HepG2 (cell line): ENCODE results near the gene FXYD4. TPM values are rescaled to one million over a fixed set of nuclear protein-coding genes. Genes with fewer than 3 reads are reported as not detected.

ENCODE experiments used
- AHDC1 ChIP-seq: sonication (generic); formaldehyde crosslinking; IDR thresholded peaks from 2 replicates; pipeline ENCODE4 v1.5.1; 2020; ENCODE audit warnings: mild to moderate bottlenecking, missing genetic modification reagents, borderline replicate concordance
- EP300 ChIP-seq, 3 experiments: sonication (generic) in 1 of 3; formaldehyde crosslinking in 1 of 3; IDR thresholded peaks; 2 replicates each; pipeline versions ENCODE4 v1.5.1 to v1.6.1; 2011 to 2020; ENCODE audit warnings: low read depth in 2 of 3, low read length in 2 of 3, borderline replicate concordance in 1 of 3, improper control_type of control experiment in 1 of 3, mild to moderate bottlenecking in 1 of 3, missing genetic modification reagents in 1 of 3, moderate library complexity in 1 of 3
- EZH2 ChIP-seq: conservative IDR thresholded peaks from 2 replicates; pipeline ENCODE4 v1.6.1; 2012; ENCODE audit warnings: mild to moderate bottlenecking, low read depth, low read length, moderate library complexity
- GATAD1 ChIP-seq: IDR thresholded peaks from 2 replicates; pipeline ENCODE4 v1.6.1; 2016; ENCODE audit warnings: missing genetic modification reagents, missing compliant biosample characterization
- MIER2 ChIP-seq: IDR thresholded peaks from 2 replicates; pipeline ENCODE4 v1.6.1; 2016; ENCODE audit warnings: missing biosample characterization, missing genetic modification reagents
- NFKB2 ChIP-seq: sonication (generic); formaldehyde crosslinking; IDR thresholded peaks from 2 replicates; pipeline ENCODE4 v1.4.0; 2020; ENCODE audit warnings: missing genetic modification reagents, borderline replicate concordance
- SOX5 ChIP-seq: IDR thresholded peaks from 2 replicates; pipeline ENCODE4 v1.6.1; 2016; ENCODE audit warnings: borderline replicate concordance
- ZBTB7A ChIP-seq: sonication (generic); formaldehyde crosslinking; IDR thresholded peaks from 2 replicates; pipeline ENCODE4 v1.8.0; 2022; ENCODE audit warnings: mild to moderate bottlenecking, missing genetic modification reagents
- polyA plus RNA-seq, 8 experiments: library from polyadenylated mRNA; depleted of rRNA in 3 of 8; stranded (reverse) in 7 of 8; unstranded in 1 of 8; fragments of >200 nt; fragmentation: Illumina TruSeq in 4 of 8; extraction: Trizol in 4 of 8; gene quantifications; 2 replicates each; pipeline versions ENCODE4 v1.2.1 to v1.2.3, GENCODE V29; 2011 to 2016; ENCODE audit warnings: low read depth in 4 of 8, missing spikeins in 1 of 8, mixed read lengths in 1 of 8; ENCODE audit not compliant: insufficient read depth in 1 of 8
- total RNA-seq, 5 experiments: library from RNA; depleted of rRNA; stranded (reverse); fragments of >200 nt; fragmentation: Illumina TruSeq; extraction: Trizol; gene quantifications; 2 replicates each; pipeline ENCODE4 v1.2.3, GENCODE V29; 2016; ENCODE audit warnings: low read depth in 1 of 5
- TF ChIP-seq, protein P1 (sequence below): sonication (generic); formaldehyde crosslinking; IDR thresholded peaks from 2 replicates; pipeline ENCODE4 v1.5.0; 2020; ENCODE audit warnings: mild to moderate bottlenecking, missing genetic modification reagents, borderline replicate concordance
- TF ChIP-seq, protein P2 (sequence below): IDR thresholded peaks from 2 replicates; pipeline ENCODE4 v1.6.1; 2018; ENCODE audit warnings: missing genetic modification reagents
- TF ChIP-seq, protein P3 (sequence below): sonication (generic); formaldehyde crosslinking; IDR thresholded peaks from 2 replicates; pipeline ENCODE4 v1.4.0; 2020; ENCODE audit warnings: missing genetic modification reagents

Gene FXYD4
- total and polyA plus RNA-seq, 2 of the 13 experiments (the other 11 are each of a cell fraction or from before 2014, with no cell fraction given): not detected

GRCh38 chr10:43399320-43400310 lies 28.2 kb downstream of the FXYD4 start (continued):
- TF ChIP-seq AHDC1 (no peak), MIER2 (CRISPR knock-in tag) (peak; percentile 50; the same call in 1 of the 2 replicates), GATAD1 (CRISPR knock-in tag) (peak; percentile 69), SOX5 (CRISPR knock-in tag) (peak; percentile 41; the same call in 1 of the 2 replicates), ZBTB7A (CRISPR knock-in tag) (0 out of 2 replicates have a peak, but pooled peaks have one; percentile 30), EP300 (IDR thresholded peaks at IDR 0.05; ENCODE audit: low read depth in 2 of 2, low read length in 2 of 2) (peak in 1 of 2 experiments; percentile 54; a peak in 1 of 4 replicates), EP300 (CRISPR knock-in tag; IDR thresholded peaks at IDR 0.05; ENCODE audit: borderline replicate concordance) (0 out of 2 replicates have a peak, but pooled peaks have one; percentile 27), EZH2 (no peak), NFKB2 (CRISPR knock-in tag) (no peak)
- TF ChIP-seq, protein P1, sequence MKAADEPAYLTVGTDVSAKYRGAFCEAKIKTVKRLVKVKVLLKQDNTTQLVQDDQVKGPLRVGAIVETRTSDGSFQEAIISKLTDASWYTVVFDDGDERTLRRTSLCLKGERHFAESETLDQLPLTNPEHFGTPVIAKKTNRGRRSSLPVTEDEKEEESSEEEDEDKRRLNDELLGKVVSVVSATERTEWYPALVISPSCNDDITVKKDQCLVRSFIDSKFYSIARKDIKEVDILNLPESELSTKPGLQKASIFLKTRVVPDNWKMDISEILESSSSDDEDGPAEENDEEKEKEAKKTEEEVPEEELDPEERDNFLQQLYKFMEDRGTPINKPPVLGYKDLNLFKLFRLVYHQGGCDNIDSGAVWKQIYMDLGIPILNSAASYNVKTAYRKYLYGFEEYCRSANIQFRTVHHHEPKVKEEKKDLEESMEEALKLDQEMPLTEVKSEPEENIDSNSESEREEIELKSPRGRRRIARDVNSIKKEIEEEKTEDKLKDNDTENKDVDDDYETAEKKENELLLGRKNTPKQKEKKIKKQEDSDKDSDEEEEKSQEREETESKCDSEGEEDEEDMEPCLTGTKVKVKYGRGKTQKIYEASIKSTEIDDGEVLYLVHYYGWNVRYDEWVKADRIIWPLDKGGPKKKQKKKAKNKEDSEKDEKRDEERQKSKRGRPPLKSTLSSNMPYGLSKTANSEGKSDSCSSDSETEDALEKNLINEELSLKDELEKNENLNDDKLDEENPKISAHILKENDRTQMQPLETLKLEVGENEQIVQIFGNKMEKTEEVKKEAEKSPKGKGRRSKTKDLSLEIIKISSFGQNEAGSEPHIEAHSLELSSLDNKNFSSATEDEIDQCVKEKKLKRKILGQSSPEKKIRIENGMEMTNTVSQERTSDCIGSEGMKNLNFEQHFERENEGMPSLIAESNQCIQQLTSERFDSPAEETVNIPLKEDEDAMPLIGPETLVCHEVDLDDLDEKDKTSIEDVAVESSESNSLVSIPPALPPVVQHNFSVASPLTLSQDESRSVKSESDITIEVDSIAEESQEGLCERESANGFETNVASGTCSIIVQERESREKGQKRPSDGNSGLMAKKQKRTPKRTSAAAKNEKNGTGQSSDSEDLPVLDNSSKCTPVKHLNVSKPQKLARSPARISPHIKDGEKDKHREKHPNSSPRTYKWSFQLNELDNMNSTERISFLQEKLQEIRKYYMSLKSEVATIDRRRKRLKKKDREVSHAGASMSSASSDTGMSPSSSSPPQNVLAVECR (CRISPR knock-in tag): peak; percentile 56; the same call in 1 of the 2 replicates
- TF ChIP-seq, protein P2, sequence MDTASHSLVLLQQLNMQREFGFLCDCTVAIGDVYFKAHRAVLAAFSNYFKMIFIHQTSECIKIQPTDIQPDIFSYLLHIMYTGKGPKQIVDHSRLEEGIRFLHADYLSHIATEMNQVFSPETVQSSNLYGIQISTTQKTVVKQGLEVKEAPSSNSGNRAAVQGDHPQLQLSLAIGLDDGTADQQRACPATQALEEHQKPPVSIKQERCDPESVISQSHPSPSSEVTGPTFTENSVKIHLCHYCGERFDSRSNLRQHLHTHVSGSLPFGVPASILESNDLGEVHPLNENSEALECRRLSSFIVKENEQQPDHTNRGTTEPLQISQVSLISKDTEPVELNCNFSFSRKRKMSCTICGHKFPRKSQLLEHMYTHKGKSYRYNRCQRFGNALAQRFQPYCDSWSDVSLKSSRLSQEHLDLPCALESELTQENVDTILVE (CRISPR knock-in tag): peak; percentile 31; the same call in 1 of the 2 replicates
- TF ChIP-seq, protein P3, sequence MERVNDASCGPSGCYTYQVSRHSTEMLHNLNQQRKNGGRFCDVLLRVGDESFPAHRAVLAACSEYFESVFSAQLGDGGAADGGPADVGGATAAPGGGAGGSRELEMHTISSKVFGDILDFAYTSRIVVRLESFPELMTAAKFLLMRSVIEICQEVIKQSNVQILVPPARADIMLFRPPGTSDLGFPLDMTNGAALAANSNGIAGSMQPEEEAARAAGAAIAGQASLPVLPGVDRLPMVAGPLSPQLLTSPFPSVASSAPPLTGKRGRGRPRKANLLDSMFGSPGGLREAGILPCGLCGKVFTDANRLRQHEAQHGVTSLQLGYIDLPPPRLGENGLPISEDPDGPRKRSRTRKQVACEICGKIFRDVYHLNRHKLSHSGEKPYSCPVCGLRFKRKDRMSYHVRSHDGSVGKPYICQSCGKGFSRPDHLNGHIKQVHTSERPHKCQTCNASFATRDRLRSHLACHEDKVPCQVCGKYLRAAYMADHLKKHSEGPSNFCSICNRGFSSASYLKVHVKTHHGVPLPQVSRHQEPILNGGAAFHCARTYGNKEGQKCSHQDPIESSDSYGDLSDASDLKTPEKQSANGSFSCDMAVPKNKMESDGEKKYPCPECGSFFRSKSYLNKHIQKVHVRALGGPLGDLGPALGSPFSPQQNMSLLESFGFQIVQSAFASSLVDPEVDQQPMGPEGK (CRISPR knock-in tag): 0 out of 2 replicates have a peak, but pooled peaks have one; percentile 24
